Anterior cingulate cortex (tissue), 58 donors: ENCODE results near the gene PSMC5.
"Not testable (repeated sequence)": the region's sequence is repeated elsewhere in the genome, so short reads cannot be mapped to it uniquely, and the experiment has no call there.

ENCODE experiments used
- DNase-seq, 58 donors: peaks; one replicate each; lab custom pipeline; 2025; lab: John Stamatoyannopoulos, UW

Gene PSMC5

GRCh38 chr17:63859257-63859656 is 32.0 kb downstream of the PSMC5 start:
- DNase-seq: no peak

- not testable (repeated sequence) for DNase-seq
Measured at GRCh38 chr17:63866625-63867024, 39.4 kb downstream of the PSMC5 start.

- not testable (repeated sequence) for DNase-seq
Measured at GRCh38 chr17:63869491-63870291, 42.5 kb downstream of the PSMC5 start.

GRCh38 chr17:63870292-63870665 is 43.0 kb downstream of the PSMC5 start:
- DNase-seq: not testable (repeated sequence)

GRCh38 chr17:63871646-63872365 is 44.6 kb downstream of the PSMC5 start:
- not testable (repeated sequence) for DNase-seq

- not testable (repeated sequence) for DNase-seq
Measured at GRCh38 chr17:63873577-63873976, 46.3 kb downstream of the PSMC5 start, which contains the start of gene CSH2. Gene CSH2 (minus strand): TSS chr17:63873677. CDS start chr17:63873614, 63 bp downstream.

GRCh38 chr17:63874061-63874626 is 46.9 kb downstream of the PSMC5 start:
- DNase-seq: not testable (repeated sequence)

- DNase-seq: not testable (repeated sequence)
Measured at GRCh38 chr17:63874693-63875092, 47.5 kb downstream of the PSMC5 start.

GRCh38 chr17:63878413-63878812 is 51.2 kb downstream of the PSMC5 start:
- DNase-seq: not testable (repeated sequence)

GRCh38 chr17:63880706-63881105 is 53.5 kb downstream of the PSMC5 start:
- DNase-seq: no peak

GRCh38 chr17:63881337-63881736 is 54.1 kb downstream of the PSMC5 start:
- not testable (repeated sequence) for DNase-seq
